Measurements from ENCODE around the gene ARHGAP26. TPM values are rescaled to one million over a fixed set of nuclear protein-coding genes. Genes with fewer than 3 reads are reported as not detected.

Gene ARHGAP26
- total RNA-seq, 1 donor, result 7.6 TPM

DNA sequence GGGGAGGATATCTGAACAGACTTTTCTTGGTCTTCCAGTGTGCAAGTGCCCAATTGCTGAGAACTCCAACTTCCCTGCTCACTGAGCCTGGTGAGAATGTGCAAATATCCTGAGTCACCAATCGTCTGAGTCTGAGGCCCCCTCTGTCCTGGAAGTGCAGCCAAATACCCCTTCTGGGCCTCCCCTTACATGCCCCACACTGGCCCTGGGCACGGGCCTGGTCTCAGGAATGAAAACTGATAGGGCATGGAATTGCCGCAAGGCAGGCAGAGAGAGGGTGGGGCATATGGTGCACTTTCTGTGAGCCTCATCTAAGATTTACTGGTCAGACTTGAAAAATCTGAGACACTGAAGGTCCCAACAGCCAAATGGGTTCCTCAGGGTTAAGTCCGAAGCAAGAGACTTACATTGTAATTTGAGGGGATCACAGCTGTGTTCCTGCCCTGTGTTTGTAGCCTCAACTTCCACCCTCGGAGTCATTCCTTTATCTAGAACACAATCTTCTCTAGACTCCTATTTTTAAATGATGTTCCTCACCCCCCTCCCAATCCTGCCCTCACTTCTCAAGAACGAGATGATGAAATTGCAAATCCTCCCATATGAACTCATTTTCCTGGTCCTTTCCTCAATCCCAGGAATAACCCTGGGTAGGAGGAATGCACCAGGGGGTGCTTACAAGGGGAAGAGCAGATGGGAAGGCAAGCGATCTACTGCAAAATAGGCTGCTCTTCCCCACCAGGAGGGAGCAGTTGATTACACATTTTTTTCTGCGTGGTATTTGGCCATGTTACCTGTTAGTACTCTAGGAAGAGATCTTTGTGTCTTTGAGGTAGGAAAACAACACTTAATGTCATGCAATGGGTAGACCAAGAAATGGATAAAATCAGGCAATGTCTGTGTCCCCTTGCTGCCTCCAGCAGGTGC lies 34.6 kb upstream of the ARHGAP26 start:
- Histone ChIP-seq H3K79me2 (ENCODE audit: insufficient read depth, low read length) (no peaks in the 10 kb centered on the region), H3K27me3 (ENCODE audit: insufficient read depth, low read length) (peaks cover 11% of the 10 kb centered on the region), H3K36me3 (ENCODE audit: insufficient read depth, low read length) (no peaks in the 10 kb centered on the region), H3K4me1 (ENCODE audit: insufficient read depth, low read length) (no peaks in the 10 kb centered on the region), H3K9me3 (ENCODE audit: low read depth, low read length) (no peaks in the 10 kb centered on the region), H3K4me3 (ENCODE audit: insufficient read depth, low read length) (no peak overlapping the region), H2AFZ (ENCODE audit: low read length) (no peak overlapping the region), H4K20me1 (ENCODE audit: insufficient read depth, low read length) (no peaks in the 10 kb centered on the region), H3K4me2 (ENCODE audit: insufficient read depth, low read length) (no peak overlapping the region), H3K27ac (ENCODE audit: low read depth, low read length) (no peak overlapping the region)
- TF ChIP-seq CTCF (IDR thresholded peaks at IDR 0.05; ENCODE audit: extremely low read depth, low read depth, low read length), result no peak
- DNase-seq (ENCODE audit: insufficient read length, low spot score, missing footprints), result no peak

GRCh38 chr5:142736247-142736632 lies 33.9 kb upstream of the ARHGAP26 start:
- Histone ChIP-seq H3K79me2 (ENCODE audit: insufficient read depth, low read length) (no peaks in the 10 kb centered on the region), H4K20me1 (ENCODE audit: insufficient read depth, low read length) (no peaks in the 10 kb centered on the region)
- no peak for TF ChIP-seq CTCF (IDR thresholded peaks at IDR 0.05; ENCODE audit: extremely low read depth, low read depth, low read length)

GRCh38 chr5:142737179-142737578 lies 33.0 kb upstream of the ARHGAP26 start:
- H4K20me1 ChIP-seq (ENCODE audit: insufficient read depth, low read length), result no peaks in the 10 kb centered on the region
- H2AFZ ChIP-seq (ENCODE audit: low read length), result no peak overlapping the region
- no peak overlapping the region for H3K4me2 ChIP-seq (ENCODE audit: insufficient read depth, low read length)
- DNase-seq (ENCODE audit: insufficient read length, low spot score, missing footprints), result no peak
- H3K9me3 ChIP-seq (ENCODE audit: low read depth, low read length), result no peaks in the 10 kb centered on the region
- no peaks in the 10 kb centered on the region for H3K4me1 ChIP-seq (ENCODE audit: insufficient read depth, low read length)
- no peak overlapping the region for H3K27ac ChIP-seq (ENCODE audit: low read depth, low read length)
- TF ChIP-seq CTCF (IDR thresholded peaks at IDR 0.05; ENCODE audit: extremely low read depth, low read depth, low read length), result no peak
- H3K27me3 ChIP-seq (ENCODE audit: insufficient read depth, low read length), result peaks cover 11% of the 10 kb centered on the region
- no peak overlapping the region for H3K4me3 ChIP-seq (ENCODE audit: insufficient read depth, low read length)
- H3K36me3 ChIP-seq (ENCODE audit: insufficient read depth, low read length), result no peaks in the 10 kb centered on the region
- H3K79me2 ChIP-seq (ENCODE audit: insufficient read depth, low read length), result no peaks in the 10 kb centered on the region

More at GRCh38 chr5:142736247-142736632, 33.9 kb upstream of the ARHGAP26 start:
- Histone ChIP-seq H3K4me3 (ENCODE audit: insufficient read depth, low read length) (no peak overlapping the region), H3K27me3 (ENCODE audit: insufficient read depth, low read length) (peaks cover 11% of the 10 kb centered on the region), H3K9me3 (ENCODE audit: low read depth, low read length) (no peaks in the 10 kb centered on the region), H3K4me2 (ENCODE audit: insufficient read depth, low read length) (no peak overlapping the region), H3K36me3 (ENCODE audit: insufficient read depth, low read length) (no peaks in the 10 kb centered on the region), H3K27ac (ENCODE audit: low read depth, low read length) (no peak overlapping the region), H3K4me1 (ENCODE audit: insufficient read depth, low read length) (no peaks in the 10 kb centered on the region), H2AFZ (ENCODE audit: low read length) (no peak overlapping the region)
- DNase-seq (ENCODE audit: insufficient read length, low spot score, missing footprints), result no peak

GRCh38 chr5:142740474-142741242 lies 29.5 kb upstream of the ARHGAP26 start:
- Histone ChIP-seq H3K27ac (ENCODE audit: low read depth, low read length) (no peak overlapping the region), H3K4me3 (ENCODE audit: insufficient read depth, low read length) (no peak overlapping the region), H4K20me1 (ENCODE audit: insufficient read depth, low read length) (no peaks in the 10 kb centered on the region), H3K27me3 (ENCODE audit: insufficient read depth, low read length) (peaks cover 8% of the 10 kb centered on the region), H2AFZ (ENCODE audit: low read length) (no peak overlapping the region), H3K36me3 (ENCODE audit: insufficient read depth, low read length) (no peaks in the 10 kb centered on the region), H3K9me3 (ENCODE audit: low read depth, low read length) (no peaks in the 10 kb centered on the region), H3K79me2 (ENCODE audit: insufficient read depth, low read length) (no peaks in the 10 kb centered on the region), H3K4me2 (ENCODE audit: insufficient read depth, low read length) (no peak overlapping the region), H3K4me1 (ENCODE audit: insufficient read depth, low read length) (peaks cover 9% of the 10 kb centered on the region)
- TF ChIP-seq CTCF (IDR thresholded peaks at IDR 0.05; ENCODE audit: extremely low read depth, low read depth, low read length), result no peak
- DNase-seq (ENCODE audit: insufficient read length, low spot score, missing footprints), result no peak
